ENCODE data around the gene CDC25A. TPM values are rescaled to one million over a fixed set of nuclear protein-coding genes. Genes with fewer than 3 reads are reported as not detected.

Gene CDC25A
- total and polyA plus RNA-seq, 9 of the 15 experiments (the other 6 are each of a cell fraction or from before 2014, with no cell fraction given): 3.4 to 61.3 (median 51.8) TPM

- TF ChIP-seq ATF6 (CRISPR knock-in tag; IDR thresholded peaks at IDR 0.05) (no peak), CBFA2T2 (conservative IDR thresholded peaks at IDR 0.05) (peak; percentile 63), GABPB2 (CRISPR knock-in tag; conservative IDR thresholded peaks at IDR 0.05) (no peak), ATF1 (CRISPR knock-in tag; IDR thresholded peaks at IDR 0.05) (no peak), ATF1 (tag; IDR thresholded peaks at IDR 0.05) (no peak), RBM14 (IDR thresholded peaks at IDR 0.05; ENCODE audit: borderline replicate concordance, insufficient read depth, low read depth, low read length) (no peak), XRCC4 (IDR thresholded peaks at IDR 0.05; ENCODE audit: extremely low read depth, insufficient read depth, insufficient read length) (no peak), SNIP1 (IDR thresholded peaks at IDR 0.05; ENCODE audit: low read depth) (no peak), STAT6 (CRISPR knock-in tag; IDR thresholded peaks at IDR 0.05) (no peak), PRPF4 (IDR thresholded peaks at IDR 0.05; ENCODE audit: insufficient read depth, low read depth, low read length, poor library complexity, severe bottlenecking) (no peak), FOXK1 (CRISPR knock-in tag; IDR thresholded peaks at IDR 0.05; ENCODE audit: borderline replicate concordance) (no peak)
- TF ChIP-seq, protein P1, sequence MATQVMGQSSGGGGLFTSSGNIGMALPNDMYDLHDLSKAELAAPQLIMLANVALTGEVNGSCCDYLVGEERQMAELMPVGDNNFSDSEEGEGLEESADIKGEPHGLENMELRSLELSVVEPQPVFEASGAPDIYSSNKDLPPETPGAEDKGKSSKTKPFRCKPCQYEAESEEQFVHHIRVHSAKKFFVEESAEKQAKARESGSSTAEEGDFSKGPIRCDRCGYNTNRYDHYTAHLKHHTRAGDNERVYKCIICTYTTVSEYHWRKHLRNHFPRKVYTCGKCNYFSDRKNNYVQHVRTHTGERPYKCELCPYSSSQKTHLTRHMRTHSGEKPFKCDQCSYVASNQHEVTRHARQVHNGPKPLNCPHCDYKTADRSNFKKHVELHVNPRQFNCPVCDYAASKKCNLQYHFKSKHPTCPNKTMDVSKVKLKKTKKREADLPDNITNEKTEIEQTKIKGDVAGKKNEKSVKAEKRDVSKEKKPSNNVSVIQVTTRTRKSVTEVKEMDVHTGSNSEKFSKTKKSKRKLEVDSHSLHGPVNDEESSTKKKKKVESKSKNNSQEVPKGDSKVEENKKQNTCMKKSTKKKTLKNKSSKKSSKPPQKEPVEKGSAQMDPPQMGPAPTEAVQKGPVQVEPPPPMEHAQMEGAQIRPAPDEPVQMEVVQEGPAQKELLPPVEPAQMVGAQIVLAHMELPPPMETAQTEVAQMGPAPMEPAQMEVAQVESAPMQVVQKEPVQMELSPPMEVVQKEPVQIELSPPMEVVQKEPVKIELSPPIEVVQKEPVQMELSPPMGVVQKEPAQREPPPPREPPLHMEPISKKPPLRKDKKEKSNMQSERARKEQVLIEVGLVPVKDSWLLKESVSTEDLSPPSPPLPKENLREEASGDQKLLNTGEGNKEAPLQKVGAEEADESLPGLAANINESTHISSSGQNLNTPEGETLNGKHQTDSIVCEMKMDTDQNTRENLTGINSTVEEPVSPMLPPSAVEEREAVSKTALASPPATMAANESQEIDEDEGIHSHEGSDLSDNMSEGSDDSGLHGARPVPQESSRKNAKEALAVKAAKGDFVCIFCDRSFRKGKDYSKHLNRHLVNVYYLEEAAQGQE (IDR thresholded peaks at IDR 0.05; ENCODE audit: borderline replicate concordance): peak; percentile 56; the same call in 1 of the 2 replicates
- TF ChIP-seq, protein P1 (CRISPR knock-in tag; IDR thresholded peaks at IDR 0.05; ENCODE audit: low read depth): no peak
Observed at GRCh38 chr3:48194446-48195071, 6.3 kb upstream of the CDC25A start (continued).
